ENCODE measurements around the gene TSN.
"Not testable (repeated sequence)": the region's sequence is repeated elsewhere in the genome, so short reads cannot be mapped to it uniquely, and the experiment has no call there.

Gene TSN

GRCh38 chr2:121755237-121756111 is at the start of gene TSN:
Gene TSN (plus strand): TSS chr2:121755651. CDS start chr2:121755780, 129 bp downstream.
- DNase-seq, result peak; percentile 94 to 96

- no peak for DNase-seq
Observed at GRCh38 chr2:121705958-121706357, 49.5 kb upstream of the TSN start.

- DNase-seq, result no peak
Observed at GRCh38 chr2:121707344-121707919, 48.0 kb upstream of the TSN start.

DNA sequence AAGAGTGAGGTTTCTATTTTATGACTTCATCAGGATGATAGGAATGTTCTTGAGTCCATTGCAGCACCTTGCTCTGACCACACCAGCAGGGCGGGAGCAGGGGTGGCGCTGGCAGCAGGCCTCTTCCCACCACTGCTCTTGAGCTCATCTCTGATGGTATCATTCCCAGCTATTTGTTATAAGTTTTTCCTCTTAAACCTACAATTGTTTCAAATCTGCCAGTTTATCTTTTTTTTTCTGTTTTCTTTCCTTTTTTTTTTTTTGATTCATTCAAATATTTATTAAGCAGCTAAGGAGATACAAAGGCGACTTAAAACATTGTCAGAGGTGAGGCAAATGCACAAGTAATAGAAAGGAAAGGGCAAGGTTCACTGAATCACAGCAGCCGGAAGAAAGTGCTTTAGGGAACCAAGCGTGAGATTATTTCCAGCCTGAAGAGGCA is 47.5 kb upstream of the TSN start:
- peak in 1 of 2 experiments; percentile 33 for DNase-seq

GRCh38 chr2:121709776-121710469 is 45.5 kb upstream of the TSN start:
- no peak for DNase-seq

DNA sequence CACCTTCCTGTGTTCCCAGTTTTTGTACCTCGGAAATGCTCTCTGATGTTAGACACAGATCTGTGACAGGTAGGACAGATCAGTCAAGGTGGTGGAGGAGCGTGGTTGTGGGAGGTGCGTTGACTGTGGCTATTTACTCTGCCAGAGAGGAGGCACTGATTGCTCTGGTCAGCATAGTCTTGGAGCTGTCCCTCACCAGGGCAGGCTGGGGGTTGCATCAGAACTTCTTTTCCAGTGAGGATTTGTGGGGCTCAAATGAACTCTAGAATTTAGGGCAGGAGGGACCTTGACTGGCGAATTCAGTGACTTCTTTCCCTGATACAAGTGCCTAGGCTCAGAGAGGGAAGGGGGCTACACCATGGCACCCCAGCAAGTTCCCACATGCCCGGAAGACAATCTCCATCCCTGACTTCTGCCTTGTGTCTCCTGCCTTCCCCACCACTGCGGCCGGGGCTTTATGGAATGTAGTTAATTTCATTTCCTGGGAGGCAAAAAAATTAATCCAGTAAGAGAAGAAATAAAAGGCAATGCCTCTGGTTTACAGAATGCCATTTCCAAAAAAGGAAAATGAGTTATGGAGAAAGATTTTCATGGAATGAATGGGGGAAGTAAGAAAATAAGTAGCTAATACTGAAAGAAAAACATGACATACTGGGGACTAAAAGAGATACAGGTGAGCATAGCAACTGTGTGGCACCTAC is 44.8 kb upstream of the TSN start:
- no peak for DNase-seq

DNA sequence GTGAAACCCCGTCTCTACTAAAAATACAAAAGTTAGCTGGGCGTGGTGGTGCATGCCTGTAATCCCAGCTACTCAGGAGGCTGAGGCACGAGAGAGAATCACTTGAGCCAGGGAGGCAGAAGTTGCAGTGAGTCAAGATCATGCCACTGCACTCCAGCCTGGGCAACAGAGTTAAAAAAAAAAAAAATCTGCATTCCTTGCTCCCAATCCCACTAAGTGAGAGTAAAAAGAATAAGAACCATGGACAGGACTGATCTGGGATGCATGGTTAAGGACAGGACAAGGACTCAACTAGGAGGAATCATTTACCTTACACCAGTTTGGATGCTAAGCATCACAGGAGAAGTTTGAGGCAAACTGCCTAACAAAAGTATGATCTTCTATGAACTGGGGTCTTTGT is 44.0 kb upstream of the TSN start:
- DNase-seq, result not testable (repeated sequence)

GRCh38 chr2:121716126-121716525 is 39.3 kb upstream of the TSN start:
- no peak for DNase-seq

DNA sequence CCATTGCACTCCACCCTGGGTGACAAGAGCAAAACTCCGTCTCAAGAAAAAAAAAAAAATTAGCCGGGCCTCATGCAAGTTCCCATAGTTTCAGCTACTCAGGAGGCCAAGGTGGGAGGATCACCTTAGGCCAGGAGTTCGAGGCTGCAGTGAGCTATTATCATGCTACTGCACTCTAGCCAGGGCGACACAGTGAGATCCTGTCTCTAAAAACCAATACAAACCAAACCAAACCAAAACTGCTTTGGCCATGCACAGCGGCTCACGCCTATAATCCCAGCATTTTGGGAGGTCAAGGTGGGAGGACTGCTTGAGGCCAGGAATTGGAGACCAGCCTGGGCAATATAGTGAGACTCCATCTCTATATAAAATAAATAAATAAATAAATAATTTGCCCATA is 37.9 kb upstream of the TSN start:
- DNase-seq, result no peak

DNA sequence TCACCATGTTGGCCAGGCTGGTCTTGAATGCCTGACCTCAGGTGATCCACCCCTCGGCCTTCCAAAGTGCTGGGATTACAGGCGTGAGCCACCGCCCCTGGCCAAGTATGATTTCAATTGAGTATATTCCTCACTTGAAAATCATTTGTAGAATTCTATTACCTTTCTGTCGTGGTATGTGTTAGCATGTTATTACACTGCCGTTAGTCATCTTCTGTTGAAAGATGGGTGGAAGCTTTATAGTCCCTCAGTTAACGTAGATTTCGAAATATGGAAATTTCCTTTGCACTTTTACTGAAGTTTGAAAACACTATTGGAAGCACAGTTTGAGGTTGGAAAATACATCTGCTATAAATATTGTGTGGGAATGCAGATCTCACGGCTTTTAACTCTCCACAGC is 33.5 kb upstream of the TSN start:
- DNase-seq, result no peak

DNA sequence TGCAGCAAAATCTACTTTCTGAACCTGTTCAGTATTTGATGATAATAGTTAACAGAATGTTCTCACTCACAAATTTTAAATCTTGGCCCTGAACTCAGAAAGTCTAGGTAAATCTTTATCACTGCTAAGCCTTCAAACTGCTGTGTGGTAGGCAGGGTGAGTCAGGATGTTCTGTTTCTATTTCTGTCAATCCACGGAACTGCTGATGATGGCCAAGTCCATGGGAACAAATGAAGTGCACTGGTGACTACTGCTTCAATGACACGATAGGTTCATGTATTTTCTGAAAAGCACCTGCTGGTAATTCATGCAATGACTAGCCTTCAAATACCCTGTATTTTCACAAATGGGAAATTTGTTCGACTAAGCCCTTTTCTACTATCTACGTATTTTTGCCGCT is 33.0 kb upstream of the TSN start:
- DNase-seq, result no peak

GRCh38 chr2:121723316-121723715 is 32.1 kb upstream of the TSN start:
- DNase-seq, result no peak

GRCh38 chr2:121727332-121727731 is 28.1 kb upstream of the TSN start:
- no peak for DNase-seq

DNA sequence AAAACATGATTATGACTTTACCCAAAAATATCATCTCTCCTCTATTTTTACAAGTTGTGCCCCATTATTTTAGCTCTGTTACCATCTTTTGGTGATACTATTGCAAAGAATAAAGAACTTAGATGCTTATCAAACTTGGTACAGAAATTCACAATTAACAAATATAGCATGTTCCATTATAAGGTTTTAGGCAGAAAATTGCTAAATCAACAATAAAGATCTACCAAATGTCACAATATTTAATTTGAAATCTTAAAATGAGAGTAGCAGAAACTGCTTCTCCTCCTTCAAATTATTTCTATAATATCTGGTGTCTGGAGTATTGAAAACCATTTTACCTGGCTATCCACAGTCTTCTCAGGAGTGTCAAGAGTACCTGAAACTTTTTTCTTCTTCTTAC is 27.5 kb upstream of the TSN start:
- no peak for DNase-seq

- DNase-seq, result no peak
Observed at GRCh38 chr2:121731366-121731765, 24.1 kb upstream of the TSN start.

DNA sequence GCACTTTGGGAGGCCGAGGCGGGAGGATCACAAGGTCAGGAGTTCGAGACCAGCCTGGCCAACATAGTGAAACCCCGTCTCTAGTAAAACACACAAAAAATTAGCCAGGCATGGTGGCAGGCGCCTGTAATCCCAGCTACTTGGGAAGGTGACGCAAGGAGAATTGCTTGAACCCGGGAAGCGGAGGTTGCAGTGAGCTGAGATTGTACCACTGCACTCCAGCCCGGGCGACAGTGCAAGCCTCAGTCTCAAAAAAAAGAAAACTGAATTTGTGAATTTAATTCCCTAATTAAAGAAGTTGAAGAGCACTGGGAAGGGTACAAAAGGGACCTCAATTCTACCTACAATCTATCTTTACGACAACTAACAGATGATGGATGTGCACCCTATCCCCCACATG is 20.9 kb upstream of the TSN start:
- DNase-seq, result not testable (repeated sequence)

DNA sequence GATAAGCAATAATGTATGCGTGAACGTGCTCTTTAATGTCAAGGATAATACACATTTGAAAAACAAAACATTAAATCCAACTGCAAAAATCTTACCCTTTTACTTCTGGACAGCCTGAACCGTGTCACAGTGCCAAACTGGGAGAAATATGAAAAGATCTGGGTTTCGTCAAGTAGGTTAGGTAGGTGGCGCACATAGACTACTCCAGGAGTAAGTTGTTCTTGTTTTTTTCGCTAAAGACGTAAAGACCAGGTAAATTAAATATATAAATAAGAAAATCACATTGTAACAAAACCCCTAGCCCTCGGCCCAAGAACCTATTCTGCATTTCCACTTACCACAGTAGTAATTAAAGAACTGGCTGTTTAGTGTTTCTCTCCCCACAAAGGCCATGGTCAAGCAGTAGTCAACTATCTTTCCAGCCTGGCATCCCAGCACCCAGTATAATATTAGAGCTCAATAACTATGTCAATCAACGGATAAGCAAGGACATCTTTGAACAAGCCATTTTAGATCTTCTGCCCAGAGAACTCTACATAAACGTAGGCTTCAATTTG is 19.9 kb upstream of the TSN start:
- no peak for DNase-seq

GRCh38 chr2:121736140-121736461 is 19.4 kb upstream of the TSN start:
- no peak for DNase-seq

DNA sequence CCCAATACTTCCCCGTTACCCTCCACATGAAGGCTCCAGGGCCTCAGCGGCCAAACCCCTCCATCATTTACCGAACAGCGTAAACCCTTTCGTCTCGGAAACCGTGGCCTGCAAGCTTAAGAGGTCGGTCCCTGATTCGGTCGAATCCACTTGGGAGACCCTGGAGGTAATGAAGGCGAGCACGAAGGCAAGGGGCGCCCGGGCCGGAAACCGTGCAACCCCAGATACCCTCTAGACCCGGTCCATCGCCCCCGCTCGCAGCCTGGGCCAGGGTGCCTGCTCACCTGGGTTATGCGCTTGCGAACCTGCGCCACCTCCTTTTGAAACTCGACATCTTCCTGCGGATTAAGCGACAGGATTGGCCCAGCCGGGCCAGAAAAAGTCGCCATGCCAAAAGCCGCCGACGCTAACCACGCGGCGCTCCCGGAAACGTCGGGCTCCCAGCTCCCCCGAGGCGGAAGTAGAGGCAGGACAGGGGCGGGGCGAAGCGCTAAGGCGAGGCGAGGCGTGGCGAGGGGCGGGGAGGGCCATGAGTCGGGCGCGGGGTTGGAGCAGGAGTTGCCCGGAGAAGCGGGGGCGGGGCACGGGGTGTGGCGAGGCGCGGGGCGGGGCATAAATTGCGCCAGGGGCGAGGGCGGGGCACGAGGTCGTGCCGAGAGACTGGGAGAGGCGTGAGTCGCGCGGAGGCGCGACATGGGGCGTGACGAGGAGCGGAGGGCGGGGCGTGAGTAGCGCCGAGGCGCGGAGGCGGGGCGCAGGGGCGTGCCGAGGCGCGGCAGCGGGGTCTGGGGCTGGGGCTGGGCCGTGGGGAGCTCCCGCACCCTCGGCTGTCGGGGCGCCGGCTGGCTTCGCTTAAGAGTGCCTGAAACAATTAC is 18.8 kb upstream of the TSN start, which contains the start of gene NIFK:
NIFK (minus strand) TSS at position 414 of the 875 bp plus-strand sequence; CDS start at position 389, 25 bp downstream.
- peak; percentile 91 to 95 for DNase-seq

DNA sequence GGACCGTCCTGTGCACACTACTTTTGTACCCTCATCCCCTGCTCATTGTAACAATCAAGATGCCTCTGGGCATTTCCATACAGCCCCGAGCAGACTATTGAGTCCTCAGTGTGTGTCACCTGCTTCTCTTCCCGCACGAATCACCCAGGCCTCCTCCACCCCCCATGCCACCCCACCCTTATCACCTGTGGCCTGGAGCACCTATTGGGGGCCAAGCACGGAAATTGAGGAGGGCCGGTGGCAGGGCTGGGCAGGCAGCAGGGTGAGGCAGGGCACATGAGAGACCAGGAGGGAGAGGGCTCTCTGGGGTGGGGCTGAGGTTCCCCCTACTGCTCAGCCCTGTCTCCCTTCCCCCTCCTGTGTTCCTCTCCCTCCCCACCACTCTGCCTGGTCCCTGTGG is 14.5 kb upstream of the TSN start:
- no peak for DNase-seq

GRCh38 chr2:121741450-121741849 is 14.0 kb upstream of the TSN start:
- DNase-seq, result no peak

DNA sequence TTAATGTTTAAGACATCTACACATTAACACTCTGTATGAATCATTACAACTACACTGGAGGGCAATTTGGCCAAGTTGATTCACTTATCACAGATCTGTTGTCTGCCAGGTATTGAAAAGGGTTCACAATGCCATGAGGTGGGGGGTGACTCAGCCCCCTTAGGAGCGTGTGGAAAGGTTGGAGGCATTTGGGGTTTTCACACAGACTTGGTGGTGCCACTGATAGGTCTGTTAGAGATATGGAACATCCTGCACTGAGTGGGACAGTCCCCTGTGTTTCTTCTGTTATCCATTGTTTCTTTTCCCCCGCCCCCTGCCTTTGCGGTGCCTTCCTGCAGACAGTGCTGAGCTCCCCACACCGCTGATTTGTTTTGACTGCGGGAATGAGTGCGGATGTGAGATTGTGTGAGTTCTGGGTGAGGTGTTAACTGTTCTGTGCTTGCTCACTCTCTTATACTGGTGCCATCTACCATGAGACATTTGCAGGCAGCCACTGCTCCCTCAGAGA is 9.3 kb upstream of the TSN start:
- no peak for DNase-seq
